MM.1S (cell line): Measurements from ENCODE around the gene LVRN.

Source experiments
- DNase-seq: peaks from one replicate; pipeline ENCODE4 v3.0.0-alpha.2; 2015
- H2AFZ ChIP-seq: fragments of 300-600 bp; sonication (generic); 2 replicates; pipeline ENCODE4 v1.6.0; 2016; ENCODE audit warnings: antibody characterized with exemption, low read length
- H3F3A ChIP-seq: fragments of 300-600 bp; sonication (generic); 2 replicates; pipeline ENCODE4 v1.6.1; 2016; ENCODE audit warnings: mild to moderate bottlenecking, antibody characterized with exemption, low read length, moderate library complexity, mixed read lengths; ENCODE audit not compliant: insufficient read depth
- H3K27ac ChIP-seq: fragments of 300-600 bp; sonication (generic); 2 replicates; pipeline ENCODE4 v1.5.1; 2016; ENCODE audit warnings: mild to moderate bottlenecking, low read length
- H3K27me3 ChIP-seq: fragments of 300-600 bp; sonication (generic); replicated peaks from 2 replicates; pipeline ENCODE4 v1.6.0; 2016; ENCODE audit warnings: low read length; ENCODE audit not compliant: insufficient read depth
- H3K36me3 ChIP-seq: fragments of 300-600 bp; sonication (generic); replicated peaks from 2 replicates; pipeline ENCODE4 v1.6.1; 2016; ENCODE audit warnings: mild to moderate bottlenecking, low read length, mixed read lengths; ENCODE audit not compliant: insufficient read depth
- H3K4me1 ChIP-seq: fragments of 300-600 bp; sonication (generic); 2 replicates; pipeline ENCODE4 v1.6.1; 2016; ENCODE audit warnings: low read length, mixed read lengths
- H3K4me2 ChIP-seq: fragments of 300-600 bp; sonication (generic); 2 replicates; pipeline ENCODE4 v1.6.0; 2016; ENCODE audit warnings: low read depth, low read length
- H3K4me3 ChIP-seq: fragments of 300-600 bp; sonication (generic); 2 replicates; pipeline ENCODE4 v1.5.1; 2016; ENCODE audit warnings: low read length, mixed read lengths
- H3K79me2 ChIP-seq: fragments of 300-600 bp; sonication (generic); 2 replicates; pipeline ENCODE4 v1.6.1; 2016; ENCODE audit warnings: mixed run types, low read length, mixed read lengths
- H3K9ac ChIP-seq: fragments of 300-600 bp; sonication (generic); 2 replicates; pipeline ENCODE4 v1.6.1; 2016; ENCODE audit warnings: low read length, mixed read lengths
- H3K9me2 ChIP-seq: fragments of 300-600 bp; sonication (generic); replicated peaks from 2 replicates; pipeline ENCODE4 v1.6.1; 2016; ENCODE audit warnings: mild to moderate bottlenecking, low read length, mixed read lengths; ENCODE audit not compliant: insufficient read depth
- H3K9me3 ChIP-seq: fragments of 300-600 bp; sonication (generic); replicated peaks from 2 replicates; pipeline ENCODE4 v1.6.1; 2016; ENCODE audit warnings: mild to moderate bottlenecking, low read length, mixed read lengths; ENCODE audit not compliant: insufficient read depth
- H4K20me1 ChIP-seq: fragments of 300-600 bp; sonication (generic); 2 replicates; pipeline ENCODE4 v1.6.1; 2016; ENCODE audit warnings: mild to moderate bottlenecking, low read length, moderate library complexity, mixed read lengths; ENCODE audit not compliant: insufficient read depth
- CTCF ChIP-seq: fragments of 300-600 bp; sonication (generic); IDR thresholded peaks from 2 replicates; pipeline ENCODE4 v1.5.1; 2016; ENCODE audit warnings: antibody characterized with exemption, low read length, mixed read lengths
- EZH2 ChIP-seq: fragments of 300-600 bp; sonication (generic); optimal IDR thresholded peaks from 2 replicates; pipeline ENCODE3; 2017; ENCODE audit warnings: low read depth, mild to moderate bottlenecking, antibody characterized with exemption, low read length, mixed read lengths
- EZH2phosphoT487 ChIP-seq: fragments of 300-600 bp; sonication (generic); IDR thresholded peaks from 2 replicates; pipeline ENCODE4 v1.6.1; 2018; ENCODE audit warnings: antibody characterized with exemption, low read length

The LVRN gene

GRCh38 chr5:116045821-116046220 is 83.5 kb downstream of the LVRN start:
- Histone ChIP-seq H4K20me1 (no peaks in the 10 kb centered on the region), H3K4me3 (no peak overlapping the region), H2AFZ (no peak overlapping the region), H3K36me3 (no peaks in the 10 kb centered on the region), H3K27ac (no peak overlapping the region), H3K9me3 (no peaks in the 10 kb centered on the region), H3K27me3 (no peaks in the 10 kb centered on the region), H3F3A (no peaks in the 10 kb centered on the region), H3K4me2 (no peak overlapping the region), H3K4me1 (no peaks in the 10 kb centered on the region), H3K9ac (no peak overlapping the region), H3K79me2 (no peaks in the 10 kb centered on the region), H3K9me2 (no peaks in the 10 kb centered on the region)
- TF ChIP-seq CTCF (no peak), EZH2phosphoT487 (no peak), EZH2 (no peak)
- DNase-seq: no peak

- Histone ChIP-seq H3K9me2 (no peaks in the 10 kb centered on the region), H3K27me3 (no peaks in the 10 kb centered on the region), H3K9me3 (no peaks in the 10 kb centered on the region), H3K27ac (no peak overlapping the region), H2AFZ (no peak overlapping the region), H3K9ac (no peak overlapping the region), H3K4me2 (no peak overlapping the region), H3K4me3 (no peak overlapping the region), H3F3A (no peaks in the 10 kb centered on the region), H4K20me1 (no peaks in the 10 kb centered on the region), H3K79me2 (no peaks in the 10 kb centered on the region), H3K36me3 (no peaks in the 10 kb centered on the region), H3K4me1 (no peaks in the 10 kb centered on the region)
- TF ChIP-seq EZH2phosphoT487 (no peak), CTCF (no peak), EZH2 (no peak)
- DNase-seq: no peak
Measured at GRCh38 chr5:116046261-116046660, 84.0 kb downstream of the LVRN start.

GRCh38 chr5:116046823-116047222 is 84.5 kb downstream of the LVRN start:
- no peaks in the 10 kb centered on the region for H3K36me3 ChIP-seq
- no peak overlapping the region for H3K4me2 ChIP-seq
- no peaks in the 10 kb centered on the region for H3K27me3 ChIP-seq
- H3K9me3 ChIP-seq: no peaks in the 10 kb centered on the region
- no peak for DNase-seq
- H3K9me2 ChIP-seq: no peaks in the 10 kb centered on the region
- no peak overlapping the region for H3K27ac ChIP-seq
- no peaks in the 10 kb centered on the region for H4K20me1 ChIP-seq
- no peaks in the 10 kb centered on the region for H3F3A ChIP-seq
- H2AFZ ChIP-seq: no peak overlapping the region
- no peak for TF ChIP-seq EZH2phosphoT487
- no peak for TF ChIP-seq EZH2
- no peak for TF ChIP-seq CTCF
- no peak overlapping the region for H3K4me3 ChIP-seq
- H3K9ac ChIP-seq: no peak overlapping the region
- H3K4me1 ChIP-seq: no peaks in the 10 kb centered on the region
- no peaks in the 10 kb centered on the region for H3K79me2 ChIP-seq
